ENCODE measurements around the gene ZNF334. TPM values are rescaled to one million over a fixed set of nuclear protein-coding genes. Genes with fewer than 3 reads are reported as not detected.

Gene ZNF334
- total RNA-seq, 1 donor from 2014 or later = 1.9 TPM

DNA sequence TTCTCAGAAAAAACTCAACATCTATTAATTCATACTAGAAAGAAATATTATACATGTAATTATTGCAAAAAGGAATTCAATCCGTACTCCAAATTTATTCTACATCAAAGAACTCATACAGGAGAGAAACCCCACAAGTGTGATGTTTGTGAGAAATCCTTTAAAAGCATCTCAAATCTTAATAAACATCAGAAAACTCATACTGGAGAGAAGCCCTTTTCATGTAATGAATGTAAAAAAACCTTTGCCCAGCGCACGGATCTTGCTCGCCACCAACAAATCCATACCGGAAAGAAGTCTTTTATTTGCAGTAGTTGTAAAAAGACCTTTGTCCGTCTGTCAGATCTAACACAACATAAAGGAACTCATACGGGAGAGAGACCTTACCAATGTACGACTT, 22.0 kb downstream of the ZNF334 start:
- ATAC-seq (no peak), DNase-seq (ENCODE audit: low spot score) (no peak)

DNA sequence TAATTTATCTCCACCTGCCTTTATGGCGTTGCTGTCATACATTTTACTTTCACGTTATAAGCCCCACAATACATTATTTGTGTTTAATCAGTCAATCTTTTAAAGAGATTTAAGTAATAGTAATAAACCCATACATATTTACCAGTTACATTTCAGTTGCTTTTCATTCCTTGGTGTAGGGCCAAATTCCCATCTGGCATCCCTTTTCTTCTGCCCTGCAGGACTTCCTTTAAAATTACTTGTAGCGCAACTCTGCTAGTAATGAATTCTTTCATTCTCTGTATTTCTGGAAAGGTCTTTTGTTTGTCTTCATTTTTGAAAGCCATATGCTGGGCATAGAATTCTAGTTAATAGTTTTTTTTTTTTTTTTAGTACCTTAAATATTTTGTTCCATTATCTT, 24.9 kb downstream of the ZNF334 start:
- no peak for ATAC-seq
- DNase-seq (ENCODE audit: low spot score) = no peak

DNA sequence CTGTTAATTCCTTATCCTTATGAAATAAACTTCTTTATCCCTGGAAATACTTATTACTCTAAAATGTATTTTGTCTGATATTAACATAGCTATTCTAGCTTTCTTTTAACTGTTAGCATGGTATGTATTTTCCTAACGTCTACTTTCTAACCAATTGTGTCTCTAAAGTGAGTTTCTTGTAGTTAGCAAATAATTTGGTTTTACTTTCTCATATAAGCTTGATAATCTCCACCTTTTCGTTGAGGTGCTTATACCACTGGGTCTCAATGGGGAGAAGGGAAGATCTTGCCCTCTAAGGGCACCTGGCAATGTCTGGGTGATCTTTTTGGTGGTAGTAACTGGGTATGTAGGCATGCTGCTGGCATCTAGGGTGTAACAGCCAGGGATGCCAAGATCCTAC, 25.7 kb downstream of the ZNF334 start:
- DNase-seq (ENCODE audit: low spot score) = no peak
- no peak for ATAC-seq

DNA sequence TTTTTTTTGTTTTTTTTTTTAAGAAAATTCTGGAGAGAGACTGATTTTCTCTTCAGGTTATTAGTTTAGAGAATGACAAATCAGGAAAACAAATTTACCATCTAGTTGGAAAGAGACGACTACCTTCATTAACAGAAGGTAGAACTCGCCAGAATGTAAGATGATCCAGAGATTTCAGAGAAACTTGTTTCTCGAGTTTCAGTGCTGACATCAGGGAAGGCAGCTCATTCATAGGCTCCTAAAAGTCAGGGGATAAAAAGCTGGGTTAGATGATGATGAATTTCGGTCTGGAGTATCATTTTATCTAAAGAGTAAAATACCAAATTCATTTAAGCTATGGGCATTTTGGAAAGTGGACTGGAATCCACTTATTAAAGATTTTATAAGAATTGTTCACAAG, 27.9 kb downstream of the ZNF334 start:
- no peak for DNase-seq (ENCODE audit: low spot score)
- ATAC-seq = no peak

DNA sequence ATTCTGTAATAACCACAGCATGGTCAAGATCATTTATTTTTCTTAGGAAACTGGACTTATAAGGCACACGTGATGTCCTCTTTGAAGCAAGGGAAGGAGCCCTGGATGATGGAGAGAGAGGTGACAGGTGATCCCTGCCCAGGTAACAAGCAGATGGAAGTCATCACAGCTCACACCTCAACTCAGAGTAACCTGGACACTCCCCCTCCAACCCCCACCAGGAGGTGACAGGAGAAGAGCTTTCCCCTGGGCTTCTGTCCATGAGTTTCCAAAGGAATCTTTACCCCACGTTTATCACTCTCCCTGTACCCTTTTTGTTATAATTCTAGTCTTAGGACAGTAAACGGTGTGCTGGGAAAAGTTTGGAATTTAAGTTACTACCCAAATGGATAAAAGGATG, 28.4 kb downstream of the ZNF334 start:
- DNase-seq (ENCODE audit: low spot score) = no peak
- ATAC-seq = no peak

DNA sequence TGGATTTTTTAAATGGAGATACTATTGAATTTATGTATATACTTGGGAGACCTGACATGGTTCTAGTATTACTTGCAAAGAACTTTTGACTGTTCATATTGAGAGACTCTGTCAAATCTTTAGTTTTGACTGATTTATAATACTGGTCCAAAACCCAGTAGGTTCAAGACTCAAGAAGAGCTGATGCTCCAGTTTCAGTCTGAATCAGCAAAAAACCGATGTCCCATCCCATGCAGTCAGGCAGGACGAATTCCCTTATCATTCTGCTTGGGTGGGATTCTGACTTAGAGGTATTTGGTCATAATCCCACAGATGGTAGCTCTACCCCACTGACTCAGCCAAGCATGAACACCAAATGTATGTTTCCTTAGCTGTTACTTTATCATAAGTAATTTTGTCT, 29.5 kb downstream of the ZNF334 start:
- no peak for ATAC-seq

DNA sequence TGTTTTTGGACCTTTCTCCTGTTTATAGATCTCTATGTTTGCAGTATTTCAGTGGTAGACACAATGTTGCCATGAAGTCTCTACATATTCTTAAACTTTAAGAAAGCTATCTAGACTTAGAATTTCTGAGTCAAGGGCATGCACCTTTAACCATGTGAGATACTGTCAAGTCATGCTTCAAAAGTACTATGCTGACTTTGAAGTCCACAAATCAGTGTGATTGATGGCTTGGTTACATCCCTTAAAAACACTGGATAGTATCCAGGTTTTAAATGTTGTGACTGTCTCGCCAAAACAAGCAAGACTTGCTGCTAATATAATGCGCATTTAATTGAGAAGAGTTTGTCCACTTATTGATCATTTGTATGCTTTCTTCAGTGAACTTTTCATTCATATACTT, 30.5 kb downstream of the ZNF334 start:
- no peak for ATAC-seq

More for the DNA sequence above, 29.5 kb downstream of the ZNF334 start:
- DNase-seq (ENCODE audit: low spot score) = no peak

DNA sequence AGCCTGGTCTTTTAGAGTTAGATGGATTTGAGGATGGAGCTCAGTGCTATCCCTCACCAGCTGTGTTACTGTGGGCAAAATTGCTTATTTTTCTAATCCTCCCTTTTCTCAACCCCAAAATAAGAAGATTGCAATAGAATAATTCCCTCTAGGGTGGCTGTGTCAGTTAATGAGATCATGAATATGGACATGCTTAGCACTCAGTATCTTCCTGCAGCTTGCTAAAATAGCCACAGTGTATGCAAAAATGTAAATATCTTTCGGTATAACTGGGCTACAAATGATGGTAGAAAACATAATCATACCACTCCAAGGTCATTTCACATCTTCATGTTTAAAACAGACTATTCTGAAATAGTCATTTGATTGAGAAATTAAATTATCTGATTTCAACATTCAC, 35.7 kb downstream of the ZNF334 start:
- DNase-seq (ENCODE audit: low spot score) = no peak
- no peak for ATAC-seq

More for the DNA sequence above, 30.5 kb downstream of the ZNF334 start:
- no peak for DNase-seq (ENCODE audit: low spot score)

DNA sequence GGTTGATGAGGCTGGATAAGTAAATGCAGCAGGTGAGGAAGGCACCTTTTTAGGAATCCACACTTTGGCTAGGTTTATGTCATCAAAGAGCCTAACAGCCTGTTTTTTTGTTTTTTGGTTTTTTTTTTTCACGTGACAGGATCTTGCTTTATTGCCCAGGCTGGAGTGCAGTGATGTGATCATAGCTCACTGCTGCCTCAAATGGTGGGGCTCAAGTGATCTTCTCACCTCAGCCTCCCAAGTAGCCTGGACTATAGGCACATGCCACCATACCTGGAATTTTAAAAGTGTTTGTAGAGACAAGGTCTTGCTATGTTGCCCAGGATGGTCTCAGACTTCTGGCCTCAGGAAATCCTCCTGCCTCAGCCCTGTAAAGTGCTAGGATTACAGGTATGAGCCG, 36.1 kb downstream of the ZNF334 start:
- ATAC-seq (no peak), DNase-seq (ENCODE audit: low spot score) (no peak)

DNA sequence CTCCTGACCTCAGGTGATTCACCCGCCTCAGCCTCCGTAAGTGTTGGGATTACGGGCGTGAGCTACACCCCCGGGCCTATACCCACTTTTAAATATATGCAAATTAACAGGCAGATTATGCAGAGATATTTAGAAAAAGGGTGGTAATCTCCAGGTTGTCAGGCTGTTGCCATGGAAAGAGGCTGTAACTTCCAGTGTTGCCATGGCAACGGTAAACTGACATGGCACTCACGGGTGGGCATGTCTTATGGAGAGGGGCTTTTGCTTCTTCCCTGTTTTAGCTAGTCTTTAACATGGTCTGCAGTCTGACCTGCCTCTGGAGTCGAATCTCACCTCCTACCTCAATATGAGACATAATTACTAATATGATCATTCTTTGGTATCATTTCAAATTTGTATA, 44.9 kb downstream of the ZNF334 start:
- no peak for DNase-seq (ENCODE audit: low spot score)
- no peak for ATAC-seq

DNA sequence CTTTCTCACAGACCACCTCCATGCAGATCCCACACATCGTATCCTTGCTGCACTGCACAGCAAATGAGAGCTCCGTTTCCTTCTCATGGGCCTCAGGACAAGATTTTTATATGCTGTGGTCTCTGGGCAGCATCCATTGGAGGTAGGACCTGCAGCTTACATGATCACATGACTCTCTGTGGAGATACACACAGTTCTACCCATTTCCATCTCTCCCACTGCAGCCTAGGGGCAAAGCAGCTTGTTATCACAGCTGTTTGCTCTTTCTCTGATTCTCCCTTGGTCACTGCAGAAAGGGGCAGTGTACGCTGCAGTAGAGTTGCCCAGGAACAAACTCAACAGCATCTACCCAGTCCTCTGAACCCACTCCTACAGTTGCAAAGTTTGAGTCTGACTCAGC, 48.9 kb downstream of the ZNF334 start:
- ATAC-seq (no peak), DNase-seq (ENCODE audit: low spot score) (no peak)

DNA sequence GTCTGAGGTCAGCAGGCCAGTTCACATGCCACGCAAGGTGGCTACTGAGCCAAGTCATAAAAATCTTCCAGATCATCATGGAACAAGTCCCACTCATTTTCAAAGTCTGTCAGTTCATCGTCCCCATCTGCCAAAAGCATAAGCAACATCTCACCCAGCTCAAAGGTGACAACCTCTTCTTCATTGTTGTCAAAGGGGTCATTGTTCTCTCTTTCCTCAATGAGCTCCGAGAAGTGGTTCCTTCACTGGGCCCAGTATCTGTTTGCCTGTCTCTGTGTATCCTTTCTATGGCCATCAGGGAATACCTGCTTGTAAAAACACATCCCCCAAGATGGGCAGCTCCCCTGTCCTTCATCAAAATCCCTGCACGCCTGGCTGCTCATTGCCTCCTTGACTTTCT, 49.5 kb downstream of the ZNF334 start:
- no peak for DNase-seq (ENCODE audit: low spot score)
- ATAC-seq = no peak

DNA sequence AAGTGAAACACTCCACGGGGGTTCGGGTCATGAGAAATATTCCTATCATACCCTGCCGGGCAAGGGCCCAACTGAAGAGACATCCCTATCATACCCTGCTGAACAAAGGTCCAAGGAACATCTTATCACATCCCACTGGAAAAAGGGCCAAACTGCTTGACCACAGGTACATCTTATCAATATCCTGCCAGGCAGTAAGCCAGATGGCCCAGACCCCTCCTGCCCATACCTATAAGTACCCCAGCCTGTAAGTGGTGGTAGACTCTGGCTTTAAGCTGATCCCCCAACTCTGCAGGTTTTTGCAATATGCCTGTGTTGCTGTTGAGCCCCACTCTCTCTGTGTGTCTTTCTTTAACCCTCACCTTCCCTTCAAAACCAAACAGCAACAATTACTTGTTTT, 51.6 kb downstream of the ZNF334 start:
- no peak for DNase-seq (ENCODE audit: low spot score)
- no peak for ATAC-seq

DNA sequence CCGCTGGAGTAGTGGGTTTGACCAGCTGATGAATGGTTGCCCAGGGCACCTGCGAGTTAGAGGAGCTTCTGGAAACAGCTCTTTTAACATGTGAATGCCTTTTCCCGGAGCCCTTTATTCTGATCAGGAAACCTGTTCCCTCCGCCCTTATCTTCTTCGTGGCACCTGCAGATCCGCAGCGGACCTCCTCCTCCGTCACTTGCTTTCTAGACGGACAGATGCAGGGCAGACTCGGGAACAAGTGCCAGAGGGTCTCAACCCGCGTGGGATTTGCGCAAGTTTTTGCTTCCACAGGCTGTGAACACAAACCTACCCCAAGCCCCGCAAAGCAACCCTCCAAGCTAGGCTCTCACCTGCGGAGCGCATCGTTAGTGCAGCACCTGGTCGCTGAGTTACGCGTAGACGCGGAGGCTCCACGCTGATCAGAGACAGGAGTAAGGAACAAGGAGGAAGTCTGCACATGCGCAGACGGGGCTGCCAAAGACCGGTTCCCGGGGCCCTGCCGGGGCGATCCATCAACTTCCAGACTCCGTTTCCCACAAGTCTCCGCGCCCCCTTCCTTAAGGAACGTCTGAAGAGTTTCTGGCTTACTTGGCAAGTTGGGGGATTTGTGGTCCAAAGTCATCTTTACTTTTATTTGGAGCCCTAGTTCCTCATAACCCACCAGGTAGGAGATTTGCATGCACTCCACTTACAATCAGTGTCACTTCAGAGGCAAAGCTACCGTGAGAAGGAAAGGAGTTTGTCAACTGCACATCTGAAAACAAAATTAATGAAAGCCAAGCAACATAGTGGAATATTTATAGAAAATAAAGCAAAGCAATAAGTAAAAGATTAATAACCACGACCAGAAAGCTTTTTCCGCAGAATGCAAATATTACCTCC, 54.3 kb downstream of the ZNF334 start:
- ATAC-seq (no peak), DNase-seq (ENCODE audit: low spot score) (no peak)

DNA sequence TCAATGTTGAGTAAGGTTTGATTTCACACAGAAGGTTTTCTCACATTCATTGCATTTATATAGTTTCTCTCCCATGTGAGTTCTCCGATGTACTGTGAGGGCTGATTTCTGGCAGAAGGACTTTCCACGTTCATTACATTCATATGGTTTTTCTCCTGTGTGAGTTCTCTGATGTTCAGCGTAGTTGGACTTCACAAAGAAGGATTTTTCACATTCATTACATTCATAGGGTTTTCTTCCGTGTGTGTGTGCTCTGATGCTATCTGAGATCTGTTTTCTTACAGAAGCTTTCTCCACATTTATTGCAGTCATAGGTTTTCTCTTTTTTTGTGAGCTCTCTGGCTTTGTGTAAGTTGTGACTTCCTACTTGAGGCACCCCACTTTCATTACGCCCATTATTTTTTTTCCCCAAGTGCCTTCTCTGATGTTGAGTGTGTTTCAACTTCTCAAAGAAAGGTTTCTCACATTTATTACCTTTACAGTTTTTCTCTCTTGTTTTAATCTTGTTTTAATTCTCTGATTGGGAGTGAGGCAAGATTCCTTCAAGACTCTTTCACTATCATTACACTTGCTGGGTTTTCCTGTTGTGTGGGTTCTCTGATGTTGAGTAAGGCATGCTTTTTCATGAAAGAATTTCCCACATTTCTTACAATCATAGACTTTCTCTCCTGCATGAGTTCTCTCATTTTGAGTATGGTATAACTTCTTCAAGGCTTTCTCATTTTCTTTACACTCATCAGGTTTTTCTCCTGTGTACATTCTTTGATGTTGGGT, 56.9 kb downstream of the ZNF334 start:
- ATAC-seq (no peak), DNase-seq (ENCODE audit: low spot score) (no peak)

DNA sequence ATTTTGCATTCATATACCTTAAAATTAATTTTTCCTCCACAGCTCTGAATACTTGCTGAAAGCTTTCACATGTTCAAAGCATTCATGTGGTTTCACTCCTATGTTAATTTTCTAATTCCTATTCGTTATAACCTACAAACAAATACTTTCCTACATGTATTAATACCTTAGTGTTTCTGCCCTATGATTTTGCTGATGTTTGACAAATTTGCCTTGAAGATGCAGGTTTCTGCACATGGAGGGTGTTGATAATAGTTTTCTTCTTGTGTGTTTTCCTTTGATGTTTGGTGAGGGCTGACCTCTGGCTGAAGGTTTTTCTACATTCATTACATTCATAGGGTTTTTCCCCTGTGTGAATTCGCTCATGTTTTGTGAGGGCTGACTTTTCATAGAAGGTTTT, 57.6 kb downstream of the ZNF334 start:
- no peak for ATAC-seq
- no peak for DNase-seq (ENCODE audit: low spot score)

Other genes starting within 250 kb of the ZNF334 start
- 0.08 TPM for gene CDH22, start 205.1 kb downstream of the ZNF334 start, total RNA-seq
- 16.4 TPM for gene ELMO2, start 106.9 kb downstream of the ZNF334 start, total RNA-seq
- not detected for gene OCSTAMP, start 37.1 kb upstream of the ZNF334 start, total RNA-seq
- 7.1 TPM for gene SLC13A3, start 137.9 kb upstream of the ZNF334 start, total RNA-seq
- 3.2 TPM for gene TP53RK, start 175.9 kb upstream of the ZNF334 start, total RNA-seq
- gene SLC2A10, start 196.1 kb upstream of the ZNF334 start, total RNA-seq = 44.8 TPM